IPS-18c (cell line): ENCODE results near the gene UCKL1.
"Not testable (repeated sequence)": the region's sequence is repeated elsewhere in the genome, so short reads cannot be mapped to it uniquely, and the experiment has no call there.

ENCODE experiments used
- H3K4me3 ChIP-seq: 2 replicates; pipeline ENCODE4 v1.7.0; 2013; ENCODE audit warnings: low read depth, mild to moderate bottlenecking, low read length, moderate library complexity; ENCODE audit not compliant: insufficient read depth
- H3K9me3 ChIP-seq: one replicate; pipeline ENCODE4 v1.6.1; 2013; ENCODE audit warnings: mild to moderate bottlenecking, low read length, moderate library complexity; ENCODE audit not compliant: control insufficient read depth, insufficient read depth

The UCKL1 gene

GRCh38 chr20:63916371-63916939 lies 39.8 kb downstream of the UCKL1 start:
- H3K4me3 ChIP-seq, H3K9me3 ChIP-seq: not testable (repeated sequence)

- Histone ChIP-seq H3K4me3 (no peak overlapping the region), H3K9me3 (no peaks in the 10 kb centered on the region)
Measured at GRCh38 chr20:63915471-63915870, 40.7 kb downstream of the UCKL1 start.

- peaks cover 4% of the 10 kb centered on the region for H3K9me3 ChIP-seq
- H3K4me3 ChIP-seq = no peak overlapping the region
Measured at GRCh38 chr20:63913768-63914167, 42.4 kb downstream of the UCKL1 start.

GRCh38 chr20:63911176-63911575 lies 45.0 kb downstream of the UCKL1 start:
- Histone ChIP-seq H3K4me3 (no peak overlapping the region), H3K9me3 (peaks cover 4% of the 10 kb centered on the region)

GRCh38 chr20:63908008-63908682 lies 48.1 kb downstream of the UCKL1 start:
- peaks cover 4% of the 10 kb centered on the region for H3K9me3 ChIP-seq
- H3K4me3 ChIP-seq = no peak overlapping the region

GRCh38 chr20:63903796-63904561 lies 52.2 kb downstream of the UCKL1 start:
- Histone ChIP-seq H3K4me3 (no peak overlapping the region), H3K9me3 (peaks cover under 1% of the 10 kb centered on the region)

- Histone ChIP-seq H3K9me3 (peaks cover 2% of the 10 kb centered on the region), H3K4me3 (no peak overlapping the region)
Measured at GRCh38 chr20:63900413-63900812, 55.8 kb downstream of the UCKL1 start.

- Histone ChIP-seq H3K4me3 (no peak overlapping the region), H3K9me3 (peaks cover 2% of the 10 kb centered on the region)
Measured at GRCh38 chr20:63898882-63899558, 57.2 kb downstream of the UCKL1 start.

GRCh38 chr20:63897978-63898561 lies 58.1 kb downstream of the UCKL1 start:
- Histone ChIP-seq H3K4me3 (no peak overlapping the region), H3K9me3 (peaks cover 2% of the 10 kb centered on the region)

GRCh38 chr20:63896264-63897105 lies 59.7 kb downstream of the UCKL1 start:
- Histone ChIP-seq H3K4me3 (peak overlapping the region; percentile 38), H3K9me3 (peaks cover 2% of the 10 kb centered on the region)

GRCh38 chr20:63895952-63896263 lies 60.3 kb downstream of the UCKL1 start:
- H3K9me3 ChIP-seq = peaks cover 2% of the 10 kb centered on the region
- H3K4me3 ChIP-seq = peak overlapping the region; percentile 54; the same call in 1 of the 2 replicates

GRCh38 chr20:63895202-63895951 lies 60.8 kb downstream of the UCKL1 start:
- Histone ChIP-seq H3K4me3 (peak overlapping the region; percentile 54), H3K9me3 (peaks cover 2% of the 10 kb centered on the region)

GRCh38 chr20:63894358-63895201 lies 61.6 kb downstream of the UCKL1 start, which contains the start of gene DNAJC5:
Gene DNAJC5, plus strand, starts transcription at chr20:63895126. Its CDS starts 33,220 bp downstream, at chr20:63928346.
- Histone ChIP-seq H3K9me3 (peaks cover 2% of the 10 kb centered on the region), H3K4me3 (peak within 1 kb of the TSS; percentile 73)

GRCh38 chr20:63893999-63894357 lies 62.2 kb downstream of the UCKL1 start:
- H3K9me3 ChIP-seq = peaks cover 2% of the 10 kb centered on the region
- peak overlapping the region; percentile 73 for H3K4me3 ChIP-seq

GRCh38 chr20:63892402-63892801 lies 63.8 kb downstream of the UCKL1 start:
- Histone ChIP-seq H3K9me3 (no peaks in the 10 kb centered on the region), H3K4me3 (no peak overlapping the region)
